Measurements from ENCODE around the gene TUB. TPM values are rescaled to one million over a fixed set of nuclear protein-coding genes. Genes with fewer than 3 reads are reported as not detected.

TUB gene
- total and polyA plus RNA-seq, 4 donors, result 73.3 to 107 (median 89.1) TPM

Other genes starting within 250 kb of the TUB start
- gene OR10A6, start 149.9 kb upstream of the TUB start, total RNA-seq, result not detected
- gene OR10A6, start 149.9 kb upstream of the TUB start, polyA plus RNA-seq (ENCODE audit: insufficient read length in 2 of 2), result not detected
- not detected for gene OR10A3, start 139.5 kb upstream of the TUB start, total RNA-seq
- gene OR10A3, start 139.5 kb upstream of the TUB start, polyA plus RNA-seq (ENCODE audit: insufficient read length in 2 of 2), result under 1 TPM in 1 of 2 donors, not detected in 1; 0.08 TPM
- gene NLRP10, start 115.8 kb upstream of the TUB start, total RNA-seq, result not detected
- gene NLRP10, start 115.8 kb upstream of the TUB start, polyA plus RNA-seq (ENCODE audit: insufficient read length in 2 of 2), result not detected
- gene EIF3F, start 93.9 kb upstream of the TUB start, total RNA-seq, result 100 to 1,000 TPM; 110 to 277 TPM
- gene EIF3F, start 93.9 kb upstream of the TUB start, polyA plus RNA-seq (ENCODE audit: insufficient read length in 2 of 2), result 100 to 1,000 TPM; 201 to 232 TPM
- gene RIC3, start 87.8 kb downstream of the TUB start, total RNA-seq, result 10 to 100 TPM; 38.2 to 56.1 TPM
- 10 to 100 TPM; 52.4 to 55.7 TPM for gene RIC3, start 87.8 kb downstream of the TUB start, polyA plus RNA-seq (ENCODE audit: insufficient read length in 2 of 2)
- 1 to 10 TPM; 1.8 to 2.0 TPM for gene LMO1, start 182.7 kb downstream of the TUB start, total RNA-seq
- 1 to 10 TPM; 8.2 to 8.7 TPM for gene LMO1, start 182.7 kb downstream of the TUB start, polyA plus RNA-seq (ENCODE audit: insufficient read length in 2 of 2)